Thyroid gland (tissue), 4 donors: ENCODE data around the gene MRGPRX1.

ENCODE experiments used
- POLR2A ChIP-seq, 2 donors: fragments of 450-650 bp; IDR thresholded peaks; one replicate each; pipeline ENCODE4 v1.6.1; 2017; ENCODE audit warnings: antibody characterized with exemption in 2 of 2, mild to moderate bottlenecking in 2 of 2, moderate library complexity in 1 of 2
- TF ChIP-seq, protein P1 (sequence below), 6 experiments: fragments of 200-600 bp in 3 of 6; fragments of 450-650 bp in 3 of 6; sonication (generic) in 3 of 6; IDR thresholded peaks; one replicate each; pipeline ENCODE4 v1.5.1; 2016 to 2019; ENCODE audit warnings: antibody characterized with exemption in 6 of 6, mild to moderate bottlenecking in 2 of 6, inconsistent platforms in 1 of 6, moderate library complexity in 1 of 6

DNA sequence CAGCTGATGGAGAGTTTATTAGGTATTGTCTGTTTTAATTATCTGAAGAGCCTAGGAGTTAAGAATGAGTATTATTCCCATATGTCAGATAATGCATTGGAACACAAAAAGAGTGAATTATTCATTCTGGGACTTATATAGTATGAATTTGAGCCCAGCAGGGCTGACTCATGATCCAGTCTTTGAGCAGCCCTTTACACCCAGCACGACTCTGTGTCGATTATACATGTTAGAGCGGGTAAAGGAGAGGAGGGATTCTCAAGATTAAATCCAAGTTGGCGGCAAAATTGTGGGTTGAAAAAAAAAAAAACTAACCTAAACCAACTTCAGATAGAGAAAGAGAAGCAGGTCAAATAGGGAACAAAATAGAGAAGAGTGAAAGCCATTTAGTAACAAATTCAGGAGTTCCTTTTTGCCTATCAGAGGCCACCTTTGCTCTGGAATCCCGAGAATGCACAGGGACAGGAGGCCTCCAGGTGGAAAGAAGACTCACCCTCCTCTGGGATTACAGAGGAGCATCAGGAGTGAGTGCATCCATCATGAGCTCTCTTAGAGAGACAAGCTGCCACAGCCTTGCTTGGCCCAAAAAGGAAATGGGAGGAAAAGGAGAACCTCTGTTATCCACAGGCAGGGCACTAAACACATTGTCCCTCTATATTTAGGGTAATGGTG lies 3.1 kb downstream of the MRGPRX1 start:
- TF ChIP-seq, protein P1, sequence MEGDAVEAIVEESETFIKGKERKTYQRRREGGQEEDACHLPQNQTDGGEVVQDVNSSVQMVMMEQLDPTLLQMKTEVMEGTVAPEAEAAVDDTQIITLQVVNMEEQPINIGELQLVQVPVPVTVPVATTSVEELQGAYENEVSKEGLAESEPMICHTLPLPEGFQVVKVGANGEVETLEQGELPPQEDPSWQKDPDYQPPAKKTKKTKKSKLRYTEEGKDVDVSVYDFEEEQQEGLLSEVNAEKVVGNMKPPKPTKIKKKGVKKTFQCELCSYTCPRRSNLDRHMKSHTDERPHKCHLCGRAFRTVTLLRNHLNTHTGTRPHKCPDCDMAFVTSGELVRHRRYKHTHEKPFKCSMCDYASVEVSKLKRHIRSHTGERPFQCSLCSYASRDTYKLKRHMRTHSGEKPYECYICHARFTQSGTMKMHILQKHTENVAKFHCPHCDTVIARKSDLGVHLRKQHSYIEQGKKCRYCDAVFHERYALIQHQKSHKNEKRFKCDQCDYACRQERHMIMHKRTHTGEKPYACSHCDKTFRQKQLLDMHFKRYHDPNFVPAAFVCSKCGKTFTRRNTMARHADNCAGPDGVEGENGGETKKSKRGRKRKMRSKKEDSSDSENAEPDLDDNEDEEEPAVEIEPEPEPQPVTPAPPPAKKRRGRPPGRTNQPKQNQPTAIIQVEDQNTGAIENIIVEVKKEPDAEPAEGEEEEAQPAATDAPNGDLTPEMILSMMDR (IDR thresholded peaks at IDR 0.05), result no peak
- TF ChIP-seq POLR2A (IDR thresholded peaks at IDR 0.05), result no peak
